Peyer's patch (tissue), 4 donors: ENCODE data around the gene EXOC4.

ENCODE experiments used
- CTCF ChIP-seq, 6 experiments: fragments of 450-650 bp in 4 of 6; fragments of 200-600 bp in 2 of 6; sonication (generic) in 1 of 6; IDR thresholded peaks; one replicate each; pipeline ENCODE4 v1.5.1; 2017 to 2019; ENCODE audit warnings: antibody characterized with exemption in 6 of 6, mild to moderate bottlenecking in 3 of 6, moderate library complexity in 1 of 6
- POLR2A ChIP-seq, 2 donors: fragments of 450-650 bp; IDR thresholded peaks; one replicate each; pipeline ENCODE4 v1.5.1; 2017; ENCODE audit warnings: antibody characterized with exemption in 2 of 2, mild to moderate bottlenecking in 2 of 2, moderate library complexity in 2 of 2

- TF ChIP-seq CTCF (IDR thresholded peaks at IDR 0.05) (no peak), POLR2A (IDR thresholded peaks at IDR 0.05) (no peak)
Observed at GRCh38 chr7:134058521-134058920, 805.6 kb downstream of the EXOC4 start.
